Transverse colon (tissue), 4 donors: ENCODE data around the gene SENP3. TPM values are rescaled to one million over a fixed set of nuclear protein-coding genes. Genes with fewer than 3 reads are reported as not detected.

Experiments
- DNase-seq: peaks from one replicate; pipeline ENCODE4 v3.0.0-alpha.2; 2019
- H3K27ac ChIP-seq, 4 donors: fragments of 200-600 bp; sonication (generic); 2 replicates each; pipeline ENCODE4 v1.5.1; 2016 to 2018; ENCODE audit warnings: inconsistent platforms in 4 of 4
- H3K27me3 ChIP-seq: fragments of 200-600 bp; sonication (generic); 2 replicates; pipeline ENCODE4 v1.5.1; 2017; ENCODE audit warnings: inconsistent platforms
- H3K36me3 ChIP-seq, 4 donors: fragments of 200-600 bp; sonication (generic); 2 replicates each; pipeline ENCODE4 v1.5.1; 2017 to 2019; ENCODE audit warnings: inconsistent platforms in 4 of 4
- H3K4me1 ChIP-seq, 4 donors: fragments of 200-600 bp; sonication (generic); 2 replicates each; pipeline ENCODE4 v1.5.1; 2017 to 2020; ENCODE audit warnings: inconsistent platforms in 4 of 4
- H3K4me3 ChIP-seq, 4 donors: fragments of 200-600 bp; sonication (generic); 1 replicate in 1 of 4; 2 replicates in 3 of 4; pipeline versions ENCODE4 v1.5.1 to v1.6.1; 2017 to 2019; ENCODE audit warnings: inconsistent platforms in 4 of 4
- H3K9me3 ChIP-seq, 2 donors: fragments of 200-600 bp; sonication (generic); 2 replicates each; pipeline ENCODE4 v1.5.1; 2017 to 2019; ENCODE audit warnings: inconsistent platforms in 2 of 2
- CTCF ChIP-seq, 5 experiments: fragments of 200-600 bp in 3 of 5; fragments of 450-650 bp in 2 of 5; sonication (generic) in 3 of 5; IDR thresholded peaks; 1 replicate in 2 of 5; 2 replicates in 3 of 5; pipeline ENCODE4 v1.5.1; 2016 to 2017; ENCODE audit warnings: antibody characterized with exemption in 5 of 5, inconsistent platforms in 3 of 5, mild to moderate bottlenecking in 2 of 5, moderate library complexity in 1 of 5
- EP300 ChIP-seq: sonication (generic); formaldehyde crosslinking; IDR thresholded peaks from one replicate; pipeline ENCODE4 v1.6.1; 2017; ENCODE audit warnings: antibody characterized with exemption, low read depth
- POLR2A ChIP-seq: fragments of 450-650 bp; IDR thresholded peaks from one replicate; pipeline ENCODE4 v1.6.1; 2016; ENCODE audit warnings: antibody characterized with exemption, mild to moderate bottlenecking, moderate library complexity
- POLR2AphosphoS5 ChIP-seq, 3 donors: sonication (generic); formaldehyde crosslinking; IDR thresholded peaks; one replicate each; pipeline ENCODE4 v1.6.1; 2016; ENCODE audit warnings: antibody characterized with exemption in 3 of 3
- WGBS, 2 donors: methylation state at CpG; one replicate each; pipeline ENCODE4 v1.1.5; 2018; ENCODE audit warnings: low coverage in 1 of 2; 5-methylcytosine and 5-hydroxymethylcytosine counted together
- in situ Hi-C, 4 donors: fragments of 200-750 bp; cut with MboI; loops; one replicate each; pipeline versions ENCODE4 v1.15.0 to v1.15.1; 2017; ENCODE audit warnings: low sequenced_read_pairs in 3 of 4, low pct_ligation_motif_present in 1 of 4, low pct_unique_long_range_greater_than_20kb in 1 of 4
- intact Hi-C: fragments of 100-400 bp; cut with DNase I; formaldehyde crosslinking; loops from one replicate; pipeline ENCODE4 v1.15.1; 2023; ENCODE audit warnings: low total_unique reads
- total RNA-seq, 4 donors: library from RNA; depleted of rRNA; stranded (reverse); fragments of >200 nt; gene quantifications; one replicate each; pipeline ENCODE4 v1.1.0, GENCODE V29; 2016

The SENP3 gene
- total RNA-seq, 4 donors from 2014 or later: 37.0 to 159 (median 45.2) TPM

GRCh38 chr17:7560172-7561027, 1.3 kb upstream of the SENP3 start:
- TF ChIP-seq EP300: no peak
- peak; percentile 16 for TF ChIP-seq POLR2A
- peak; percentile 53 to 87 (median 71) for TF ChIP-seq CTCF (IDR thresholded peaks at IDR 0.05)
- peak in 1 of 3 donors; percentile 25 for TF ChIP-seq POLR2AphosphoS5 (IDR thresholded peaks at IDR 0.05)
- intact Hi-C loops (no loop called here), in situ Hi-C loops (no loop called here)
- H3K9me3 ChIP-seq: no peaks in the 10 kb centered on the region
- peak overlapping the region; percentile 93 to 98 (median 98) for H3K27ac ChIP-seq
- no peaks in the 10 kb centered on the region for H3K27me3 ChIP-seq
- peak overlapping the region in 3 of 4 donors; percentile 8 to 98 (median 73) for H3K4me3 ChIP-seq
- H3K36me3 ChIP-seq: peaks cover 0 to 17% (median 3%) of the 10 kb centered on the region in 4 donors
- WGBS, 2 donors: 19 to 32% methylated on average over 10 to 22 of the region's 22 CpGs
- peak; percentile 87 for DNase-seq
- peaks cover 46 to 67% (median 63%) of the 10 kb centered on the region in 4 donors for H3K4me1 ChIP-seq

- Histone ChIP-seq H3K4me1 (peaks cover 46 to 67% (median 63%) of the 10 kb centered on the region in 4 donors), H3K27me3 (no peaks in the 10 kb centered on the region), H3K4me3 (peak overlapping the region; percentile 18 to 98 (median 83)), H3K36me3 (peaks cover 0 to 24% (median 7%) of the 10 kb centered on the region in 4 donors), H3K9me3 (no peaks in the 10 kb centered on the region), H3K27ac (peak overlapping the region; percentile 93 to 98 (median 98))
- in situ Hi-C loops: no loop called here
- TF ChIP-seq CTCF (IDR thresholded peaks at IDR 0.05) (peak; percentile 64 to 96 (median 85)), POLR2A (no peak), POLR2AphosphoS5 (IDR thresholded peaks at IDR 0.05) (peak in 2 of 3 donors; percentile 13 to 38), EP300 (no peak)
- WGBS, 2 donors: 0% methylated on average over 6 to 32 of the region's 32 CpGs
- peak; percentile 97 for DNase-seq
- intact Hi-C loops: no loop called here
Observed at GRCh38 chr17:7561028-7561575, 617 bp upstream of the SENP3 start.

GRCh38 chr17:7562208-7562605, 488 bp downstream of the SENP3 start:
- Histone ChIP-seq H3K36me3 (peaks cover 0 to 26% (median 11%) of the 10 kb centered on the region in 4 donors), H3K27me3 (no peaks in the 10 kb centered on the region), H3K4me3 (peak overlapping the region; percentile 72 to 98 (median 83)), H3K27ac (peak overlapping the region; percentile 93 to 98 (median 98)), H3K9me3 (no peaks in the 10 kb centered on the region), H3K4me1 (peaks cover 45 to 60% (median 56%) of the 10 kb centered on the region in 4 donors)
- intact Hi-C loops (no loop called here), in situ Hi-C loops (no loop called here)
- 0% methylated on average over 28 of the region's 28 CpGs; no CpG with 5 or more reads in 1 of the 2 donors for WGBS, 2 donors
- TF ChIP-seq CTCF (IDR thresholded peaks at IDR 0.05) (no peak), POLR2A (no peak), EP300 (no peak), POLR2AphosphoS5 (IDR thresholded peaks at IDR 0.05) (no peak)
- DNase-seq: no peak
